ENCODE measurements around the gene NSRP1. TPM values are rescaled to one million over a fixed set of nuclear protein-coding genes. Genes with fewer than 3 reads are reported as not detected.

Gene NSRP1
- total and polyA plus RNA-seq, 2 of the 4 experiments (the other 2 are of a cell fraction) = 3.4 to 14.2 TPM

- in situ Hi-C loops (cut with MboI; ENCODE audit: low sequenced_read_pairs) (no loop called here), intact Hi-C loops (cut with micrococcal nuclease) (loop anchor here (5.0 kb wide), 1 partner anchor 85 kb away; no protein-coding TSS in a partner anchor), dilution Hi-C loops (cut with HindIII; ENCODE audit: low sequenced_read_pairs, unreplicated experiment) (no loop called here)
- H3K4ac ChIP-seq (ENCODE audit: low read depth, low read length) = no peak overlapping the region
- H3K9me3 ChIP-seq (ENCODE audit: control insufficient read depth, insufficient read depth, low read length) = no peaks in the 10 kb centered on the region
- no peak overlapping the region for H3K27ac ChIP-seq (ENCODE audit: insufficient read depth, low read length)
- TF ChIP-seq MXI1 (IDR thresholded peaks at IDR 0.05; ENCODE audit: borderline replicate concordance, low read depth, low read length) (no peak), POLR2A (IDR thresholded peaks at IDR 0.05; ENCODE audit: low read depth, low read length) (no peak), RCOR1 (IDR thresholded peaks at IDR 0.05; ENCODE audit: insufficient replicate concordance, low read length) (no peak), MAFK (IDR thresholded peaks at IDR 0.05; ENCODE audit: low read depth, low read length) (no peak), RAD21 (IDR thresholded peaks at IDR 0.05; ENCODE audit: low read length) (no peak), MAZ (IDR thresholded peaks at IDR 0.05; ENCODE audit: borderline replicate concordance, low read depth, low read length) (no peak), SMC3 (IDR thresholded peaks at IDR 0.05; ENCODE audit: low read depth, low read length) (no peak), CHD1 (IDR thresholded peaks at IDR 0.05; ENCODE audit: low read depth, low read length) (no peak), FOS (IDR thresholded peaks at IDR 0.05; ENCODE audit: low read depth, low read length) (no peak), RFX5 (IDR thresholded peaks at IDR 0.05; ENCODE audit: low read depth, low read length) (no peak), ELK1 (IDR thresholded peaks at IDR 0.05; ENCODE audit: borderline replicate concordance, low read depth, low read length) (no peak), CEBPB (IDR thresholded peaks at IDR 0.05; ENCODE audit: low read depth, low read length) (no peak), USF2 (IDR thresholded peaks at IDR 0.05; ENCODE audit: low read depth, low read length) (no peak), NFE2L2 (IDR thresholded peaks at IDR 0.05; ENCODE audit: low read depth, low read length) (no peak), CTCF (conservative IDR thresholded peaks at IDR 0.05; ENCODE audit: low read depth, low read length) (no peak), BHLHE40 (IDR thresholded peaks at IDR 0.05; ENCODE audit: low read depth, low read length) (no peak)
- H4K91ac ChIP-seq (ENCODE audit: insufficient read depth, low read depth, low read length) = no peak overlapping the region
- H3K23ac ChIP-seq (ENCODE audit: low read depth, low read length) = no peak overlapping the region
- POLR2A ChIA-PET (ENCODE audit: unreplicated experiment) = interaction anchor here (0.6 kb wide), 1 partner anchor 13 kb away, joined by 3 read pairs; no protein-coding TSS in a partner anchor
- no peaks in the 10 kb centered on the region for H4K20me1 ChIP-seq (ENCODE audit: insufficient read depth, low read length)
- H3K14ac ChIP-seq (replicated peaks; ENCODE audit: low read depth, low read length) = no peak overlapping the region
- H3K18ac ChIP-seq (ENCODE audit: low read depth, low read length) = no peak overlapping the region
- no peaks in the 10 kb centered on the region for H3K4me1 ChIP-seq (ENCODE audit: control insufficient read depth, insufficient read depth, low read length)
- CTCF ChIA-PET = no interaction called here
- no peak overlapping the region for H4K8ac ChIP-seq (ENCODE audit: low read depth in 2 of 2, low read length in 2 of 2)
- peaks cover 0 to 3% of the 10 kb centered on the region in 2 experiments; a peak in 1 of 4 replicates for H3K79me1 ChIP-seq (ENCODE audit: low read depth in 1 of 2, low read length in 2 of 2)
- H2AK9ac ChIP-seq (replicated peaks; ENCODE audit: low read depth, low read length, poor library complexity) = no peak overlapping the region
- no peak overlapping the region for H3K9ac ChIP-seq (ENCODE audit: low read depth, low read length)
- H2BK5ac ChIP-seq (ENCODE audit: low read depth, low read length, poor library complexity, severe bottlenecking) = no peak overlapping the region
- DNase-seq (no peak), ATAC-seq (ENCODE audit: low read depth) (no peak)
- no peak overlapping the region for H2AK5ac ChIP-seq (ENCODE audit: low read depth, low read length)
- H2BK120ac ChIP-seq (ENCODE audit: low read depth, low read length) = no peak overlapping the region
- no peak overlapping the region for H3K56ac ChIP-seq (ENCODE audit: extremely low read depth, insufficient read depth, low read length)
- peaks cover 12% of the 10 kb centered on the region for H3K36me3 ChIP-seq (ENCODE audit: control insufficient read depth, insufficient read depth, low read length)
- H3K4me2 ChIP-seq (ENCODE audit: low read depth, low read length) = no peak overlapping the region
- H2AFZ ChIP-seq (replicated peaks; ENCODE audit: low read length, poor library complexity) = no peak overlapping the region
- peaks cover 3% of the 10 kb centered on the region; the same call in 1 of the 2 replicates for H3K9me1 ChIP-seq (ENCODE audit: insufficient read depth, low read length)
- H2BK20ac ChIP-seq (ENCODE audit: low read depth, low read length) = no peak overlapping the region
- H3K4me3 ChIP-seq (ENCODE audit: insufficient read depth, low read depth, low read length) = no peak overlapping the region
- WGBS, 2 experiments (ENCODE audit: extremely low coverage in 2 of 2, insufficient read length in 1 of 2) = no CpG with 5 or more reads among the region's 2 CpGs
- H3K27me3 ChIP-seq (ENCODE audit: control insufficient read depth, insufficient read depth, low read length) = no peaks in the 10 kb centered on the region
- no peak overlapping the region for H4K5ac ChIP-seq (ENCODE audit: low read depth, low read length)
- BruUV-seq (replicated peaks) = no TSS peak
- H2BK15ac ChIP-seq (ENCODE audit: low read depth, low read length) = no peak overlapping the region
Measured at GRCh38 chr17:30187573-30187972, 71.0 kb downstream of the NSRP1 start.

All from IMR-90 (cell line).